Measurements from ENCODE around the gene SGTA.

The SGTA gene

DNA sequence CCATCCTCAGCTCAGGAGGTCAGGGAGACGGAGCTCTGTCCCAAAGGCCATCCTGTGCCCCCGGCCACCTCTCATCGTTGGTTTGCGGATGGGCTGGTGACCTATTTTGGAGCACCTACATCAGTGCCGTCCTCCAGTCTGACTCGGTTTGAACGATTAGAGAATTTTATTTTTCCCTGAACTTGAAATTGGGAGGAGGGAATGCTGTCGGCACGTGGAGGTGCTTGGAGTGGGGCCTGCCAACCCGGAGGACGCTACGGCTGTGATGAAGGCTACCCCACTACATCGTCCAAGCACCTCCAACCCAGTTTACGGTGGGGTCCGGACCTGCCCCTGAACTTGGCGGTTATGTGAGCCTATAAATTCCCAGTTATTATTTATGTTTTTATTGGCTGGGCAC is 33.6 kb upstream of the SGTA start:
- H3K9ac ChIP-seq (ENCODE audit: low read depth in 1 of 2, low read length in 2 of 2), result no peak overlapping the region
- no peak overlapping the region for H3K4me3 ChIP-seq (ENCODE audit: low read depth in 1 of 2, low read length in 2 of 2)
- H3K36me3 ChIP-seq (ENCODE audit: control insufficient read depth in 1 of 2, insufficient read depth in 2 of 2, low read length in 2 of 2), result peaks cover 0 to 11% of the 10 kb centered on the region in 2 donors
- no peak overlapping the region for H3K27ac ChIP-seq (ENCODE audit: low read depth, low read length)
- H3K9me3 ChIP-seq (ENCODE audit: control insufficient read depth in 1 of 2, low read length in 2 of 2), result no peaks in the 10 kb centered on the region
- H3K27me3 ChIP-seq (ENCODE audit: control insufficient read depth in 1 of 2, insufficient read depth in 2 of 2, low read length in 2 of 2), result no peaks in the 10 kb centered on the region
- peaks cover 11 to 13% of the 10 kb centered on the region in 2 donors for H3K4me1 ChIP-seq (ENCODE audit: control insufficient read depth in 1 of 2, insufficient read depth in 2 of 2, low read length in 2 of 2)

DNA sequence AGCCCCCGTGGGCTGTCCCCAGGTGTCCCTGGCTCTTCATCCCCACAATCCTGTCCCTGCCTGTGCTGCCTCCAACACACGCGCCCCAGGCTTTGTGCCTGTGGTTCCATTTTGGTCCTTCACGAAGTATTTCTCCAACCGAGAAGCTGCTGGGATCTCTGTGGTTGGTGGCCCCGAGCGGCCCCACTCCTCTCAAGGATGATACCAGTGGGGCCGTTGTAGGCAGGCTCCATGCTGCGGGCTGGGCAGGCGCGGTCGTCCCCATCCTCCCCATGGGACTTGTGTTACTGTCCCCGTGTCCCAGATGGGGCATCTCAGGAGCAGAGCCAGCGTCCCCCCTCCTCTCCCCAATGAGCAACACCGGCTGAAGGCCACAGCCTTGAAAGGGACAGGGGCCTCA is 32.9 kb upstream of the SGTA start:
- no peaks in the 10 kb centered on the region for H3K9me3 ChIP-seq (ENCODE audit: control insufficient read depth in 1 of 2, low read length in 2 of 2)
- H3K27ac ChIP-seq (ENCODE audit: low read depth, low read length), result no peak overlapping the region
- peaks cover 17 to 21% of the 10 kb centered on the region in 2 donors for H3K4me1 ChIP-seq (ENCODE audit: control insufficient read depth in 1 of 2, insufficient read depth in 2 of 2, low read length in 2 of 2)
- no peaks in the 10 kb centered on the region for H3K27me3 ChIP-seq (ENCODE audit: control insufficient read depth in 1 of 2, insufficient read depth in 2 of 2, low read length in 2 of 2)
- no peak overlapping the region for H3K9ac ChIP-seq (ENCODE audit: low read depth in 1 of 2, low read length in 2 of 2)
- no peak overlapping the region for H3K4me3 ChIP-seq (ENCODE audit: low read depth in 1 of 2, low read length in 2 of 2)
- H3K36me3 ChIP-seq (ENCODE audit: control insufficient read depth in 1 of 2, insufficient read depth in 2 of 2, low read length in 2 of 2), result peaks cover 0 to 11% of the 10 kb centered on the region in 2 donors

DNA sequence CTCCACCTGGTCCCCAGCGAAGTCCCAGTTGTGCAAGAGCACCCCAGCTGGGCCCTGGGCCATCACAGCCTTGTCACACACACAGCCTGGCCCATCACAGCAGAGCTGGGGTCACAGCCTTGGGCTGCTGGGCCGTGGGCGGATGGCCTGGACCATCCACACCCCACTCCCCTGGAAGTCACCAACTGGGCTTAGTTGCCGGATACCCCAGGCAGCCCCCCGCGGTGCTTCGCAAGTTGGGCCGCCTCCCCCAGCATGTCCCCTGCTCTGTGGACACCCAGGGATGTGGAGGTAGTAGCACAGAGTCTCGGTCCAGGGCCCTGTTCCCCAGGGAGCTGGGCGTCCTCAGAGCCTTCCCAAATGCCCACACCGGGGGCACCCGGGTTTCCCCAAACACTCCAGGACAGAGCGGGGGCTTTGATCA is 32.1 kb upstream of the SGTA start:
- H3K4me1 ChIP-seq (ENCODE audit: control insufficient read depth in 1 of 2, insufficient read depth in 2 of 2, low read length in 2 of 2), result peaks cover 14 to 23% of the 10 kb centered on the region in 2 donors
- H3K27me3 ChIP-seq (ENCODE audit: control insufficient read depth in 1 of 2, insufficient read depth in 2 of 2, low read length in 2 of 2), result no peaks in the 10 kb centered on the region
- H3K9me3 ChIP-seq (ENCODE audit: control insufficient read depth in 1 of 2, low read length in 2 of 2), result no peaks in the 10 kb centered on the region
- H3K36me3 ChIP-seq (ENCODE audit: control insufficient read depth in 1 of 2, insufficient read depth in 2 of 2, low read length in 2 of 2), result peaks cover 0 to 12% of the 10 kb centered on the region in 2 donors
- no peak overlapping the region for H3K4me3 ChIP-seq (ENCODE audit: low read depth in 1 of 2, low read length in 2 of 2)
- no peak overlapping the region for H3K9ac ChIP-seq (ENCODE audit: low read depth in 1 of 2, low read length in 2 of 2)
- no peak overlapping the region for H3K27ac ChIP-seq (ENCODE audit: low read depth, low read length)

DNA sequence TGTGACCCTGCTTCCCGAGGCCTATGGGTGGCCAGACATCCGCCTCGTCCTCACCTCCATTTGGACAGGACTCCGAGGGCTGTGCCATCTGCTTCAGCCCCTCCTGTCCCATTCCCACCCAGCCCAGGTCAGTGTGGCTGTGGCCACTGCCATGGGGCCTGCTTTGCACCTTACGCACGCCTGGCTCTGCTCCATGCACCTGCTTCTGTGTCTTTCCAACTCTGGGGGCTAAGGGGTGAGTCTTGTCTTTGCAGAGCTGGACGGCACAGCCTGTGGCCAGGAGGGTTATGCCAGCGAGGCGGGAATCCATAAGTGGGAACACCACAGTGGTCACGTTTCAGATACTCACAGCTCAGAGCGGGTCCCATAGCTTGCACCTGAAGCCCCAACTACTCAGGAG is 31.4 kb upstream of the SGTA start:
- Histone ChIP-seq H3K27me3 (ENCODE audit: control insufficient read depth in 1 of 2, insufficient read depth in 2 of 2, low read length in 2 of 2) (no peaks in the 10 kb centered on the region), H3K36me3 (ENCODE audit: control insufficient read depth in 1 of 2, insufficient read depth in 2 of 2, low read length in 2 of 2) (peaks cover 4 to 19% of the 10 kb centered on the region in 2 donors), H3K4me3 (ENCODE audit: low read depth in 1 of 2, low read length in 2 of 2) (no peak overlapping the region), H3K9ac (ENCODE audit: low read depth in 1 of 2, low read length in 2 of 2) (no peak overlapping the region), H3K9me3 (ENCODE audit: control insufficient read depth in 1 of 2, low read length in 2 of 2) (no peaks in the 10 kb centered on the region), H3K27ac (ENCODE audit: low read depth, low read length) (no peak overlapping the region), H3K4me1 (ENCODE audit: control insufficient read depth in 1 of 2, insufficient read depth in 2 of 2, low read length in 2 of 2) (peaks cover 14 to 22% of the 10 kb centered on the region in 2 donors)

DNA sequence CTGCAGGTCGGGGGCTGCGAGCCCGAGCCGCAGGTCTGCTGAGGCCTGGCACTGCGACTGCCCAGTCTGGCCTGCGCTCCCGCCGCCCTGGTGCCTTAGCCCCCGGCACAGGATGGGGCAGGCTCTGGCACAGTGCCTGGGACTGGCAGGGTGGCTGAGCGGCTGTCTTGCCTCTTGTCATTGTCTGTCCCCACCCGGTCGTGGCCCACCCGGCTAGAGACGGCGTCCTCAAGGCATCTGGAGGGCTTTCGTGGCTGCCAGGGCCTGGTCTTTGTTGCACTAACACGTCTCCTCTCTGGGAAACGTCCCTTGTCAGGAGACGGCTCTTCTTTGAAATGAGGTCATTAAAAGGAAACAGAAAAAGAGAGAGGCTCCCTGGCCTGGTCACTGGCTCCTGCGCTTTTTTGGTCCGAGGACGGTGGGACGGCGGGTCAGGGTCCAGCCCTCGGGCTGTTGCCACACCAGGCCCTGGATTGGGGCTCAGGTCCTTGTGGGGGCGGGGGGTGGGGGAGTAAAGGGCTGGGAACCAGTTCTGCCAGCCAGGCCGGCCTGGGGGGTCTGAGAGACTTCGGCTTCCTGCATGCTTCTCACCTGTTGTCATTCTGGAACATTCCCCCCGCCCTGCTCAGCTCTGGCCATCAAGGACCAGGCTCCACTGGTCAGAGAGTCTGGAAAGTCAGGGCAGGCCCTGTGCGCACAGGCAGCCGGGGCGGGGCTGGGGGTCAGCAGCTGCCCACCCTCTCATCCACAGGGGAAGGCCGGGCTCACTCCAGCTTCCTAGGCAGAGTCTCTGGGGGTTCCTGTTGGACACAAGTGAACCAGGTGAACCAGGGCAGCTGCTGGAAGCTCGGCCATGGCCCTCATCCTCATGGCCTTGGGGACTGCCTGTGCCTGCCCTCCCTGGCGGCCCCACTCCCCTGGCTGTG is 30.4 kb upstream of the SGTA start:
- Histone ChIP-seq H3K4me1 (ENCODE audit: control insufficient read depth in 1 of 2, insufficient read depth in 2 of 2, low read length in 2 of 2) (peaks cover 14 to 22% of the 10 kb centered on the region in 2 donors), H3K27me3 (ENCODE audit: control insufficient read depth in 1 of 2, insufficient read depth in 2 of 2, low read length in 2 of 2) (no peaks in the 10 kb centered on the region), H3K9ac (ENCODE audit: low read depth in 1 of 2, low read length in 2 of 2) (no peak overlapping the region), H3K4me3 (ENCODE audit: low read depth in 1 of 2, low read length in 2 of 2) (no peak overlapping the region), H3K27ac (ENCODE audit: low read depth, low read length) (no peak overlapping the region), H3K9me3 (ENCODE audit: control insufficient read depth in 1 of 2, low read length in 2 of 2) (no peaks in the 10 kb centered on the region), H3K36me3 (ENCODE audit: control insufficient read depth in 1 of 2, insufficient read depth in 2 of 2, low read length in 2 of 2) (peaks cover 14 to 29% of the 10 kb centered on the region in 2 donors)

DNA sequence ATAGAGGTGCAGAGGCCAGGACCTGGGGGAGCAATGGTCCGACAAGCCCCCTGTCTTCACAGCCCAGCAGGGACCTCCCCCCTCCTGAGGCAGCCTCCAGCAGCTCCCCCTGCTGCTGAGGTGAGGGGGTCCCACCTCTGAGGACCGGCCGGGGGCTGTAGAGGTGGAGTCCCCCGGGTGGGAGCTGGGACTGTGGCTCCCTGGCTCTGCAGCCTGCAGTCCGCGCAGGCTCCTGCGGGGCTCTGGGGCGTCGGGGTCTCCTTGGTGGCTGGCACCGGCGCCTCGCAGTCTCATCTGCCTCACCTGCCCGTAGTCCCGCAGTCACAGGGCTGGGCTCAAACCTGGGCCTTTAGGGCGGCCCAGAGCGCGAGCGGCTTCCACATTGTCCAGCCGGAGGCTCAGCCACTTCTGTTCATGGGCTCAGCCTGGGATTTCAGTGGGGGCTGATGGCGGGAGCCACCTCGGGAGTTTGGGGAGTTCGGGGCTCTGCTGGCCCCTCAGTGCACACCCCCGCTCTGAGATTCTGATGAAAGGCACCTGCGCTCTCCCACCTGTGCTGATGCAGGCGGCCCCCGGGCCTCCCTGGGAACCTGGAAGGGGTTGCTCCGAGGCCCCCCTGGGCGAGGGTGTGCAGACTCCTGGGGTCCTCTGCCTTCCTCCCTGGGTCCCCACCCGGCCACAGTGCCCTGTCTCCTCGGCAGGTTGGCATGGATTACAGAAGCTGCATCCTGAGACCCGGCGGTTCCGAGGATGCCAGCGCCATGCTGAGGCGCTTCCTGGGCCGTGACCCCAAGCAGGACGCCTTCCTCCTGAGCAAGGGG is 29.6 kb upstream of the SGTA start:
- peak overlapping the region; percentile 40 to 73 for H3K4me3 ChIP-seq (ENCODE audit: low read depth in 1 of 2, low read length in 2 of 2)
- H3K27ac ChIP-seq (ENCODE audit: low read depth, low read length), result no peak overlapping the region
- H3K4me1 ChIP-seq (ENCODE audit: control insufficient read depth in 1 of 2, insufficient read depth in 2 of 2, low read length in 2 of 2), result peaks cover 14 to 22% of the 10 kb centered on the region in 2 donors
- H3K36me3 ChIP-seq (ENCODE audit: control insufficient read depth in 1 of 2, insufficient read depth in 2 of 2, low read length in 2 of 2), result peaks cover 14 to 34% of the 10 kb centered on the region in 2 donors
- H3K27me3 ChIP-seq (ENCODE audit: control insufficient read depth in 1 of 2, insufficient read depth in 2 of 2, low read length in 2 of 2), result no peaks in the 10 kb centered on the region
- H3K9me3 ChIP-seq (ENCODE audit: control insufficient read depth in 1 of 2, low read length in 2 of 2), result no peaks in the 10 kb centered on the region
- H3K9ac ChIP-seq (ENCODE audit: low read depth in 1 of 2, low read length in 2 of 2), result peak overlapping the region; percentile 52 to 77

DNA sequence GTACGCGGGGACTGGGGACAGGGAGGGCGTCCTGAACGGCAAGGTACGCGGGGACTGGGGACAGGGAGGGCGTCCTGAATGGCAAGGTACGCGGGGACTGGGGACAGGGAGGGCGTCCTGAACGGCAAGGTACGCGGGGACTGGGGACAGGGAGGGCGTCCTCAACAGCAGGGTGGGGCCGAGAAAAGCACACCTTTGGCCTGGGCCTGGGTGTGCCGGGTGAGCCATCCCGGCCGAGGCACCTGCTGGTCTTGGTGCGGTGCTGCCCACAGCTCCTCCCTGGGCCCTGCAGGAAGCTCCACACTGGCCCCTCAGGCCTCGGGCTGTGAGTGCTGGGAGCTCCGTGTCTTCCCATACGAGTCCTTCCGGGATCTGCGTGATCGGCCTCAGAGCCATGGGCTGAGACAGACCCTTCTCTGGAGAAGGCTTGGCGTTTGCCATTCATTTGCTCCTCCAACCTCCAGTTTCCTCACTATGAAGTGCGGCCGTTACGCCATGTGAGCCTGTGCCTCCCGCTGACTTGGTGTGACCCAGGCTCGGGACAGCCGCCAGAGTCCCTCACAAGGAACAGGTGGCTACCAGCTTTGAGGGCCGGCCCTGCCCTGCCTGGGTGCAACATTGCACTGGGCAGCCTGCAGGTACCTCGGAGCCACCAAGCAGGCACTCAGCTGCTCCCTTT is 28.8 kb upstream of the SGTA start:
- H3K9ac ChIP-seq (ENCODE audit: low read depth in 1 of 2, low read length in 2 of 2), result peak overlapping the region; percentile 52 to 77
- peaks cover 14 to 39% of the 10 kb centered on the region in 2 donors for H3K36me3 ChIP-seq (ENCODE audit: control insufficient read depth in 1 of 2, insufficient read depth in 2 of 2, low read length in 2 of 2)
- peak overlapping the region; percentile 40 to 73 for H3K4me3 ChIP-seq (ENCODE audit: low read depth in 1 of 2, low read length in 2 of 2)

DNA sequence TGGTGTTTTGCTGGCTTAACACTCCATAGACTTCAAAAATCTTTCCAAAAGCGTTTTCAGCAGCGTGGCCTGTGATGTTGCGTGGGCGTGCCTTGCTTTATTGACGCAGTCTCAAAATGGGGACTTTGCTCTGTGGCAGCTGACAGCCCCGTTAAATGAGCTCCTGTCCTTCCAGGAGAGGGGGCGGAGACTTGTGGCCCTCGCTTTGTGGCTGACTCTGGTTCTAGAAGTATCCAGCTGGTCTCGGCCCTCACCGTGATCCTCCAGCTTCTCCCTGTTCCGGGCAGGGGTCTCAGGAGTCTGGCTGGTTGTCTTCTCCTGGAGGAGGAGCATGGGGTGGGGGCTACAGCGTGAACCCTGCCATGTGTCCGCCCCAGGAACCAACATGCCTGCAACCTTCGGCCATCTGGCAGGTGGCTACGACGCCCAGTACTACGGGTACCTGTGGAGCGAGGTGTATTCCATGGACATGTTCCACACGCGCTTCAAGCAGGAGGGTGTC is 28.2 kb upstream of the SGTA start:
- peak overlapping the region; percentile 26 for H3K27ac ChIP-seq (ENCODE audit: low read depth, low read length)
- H3K9me3 ChIP-seq (ENCODE audit: control insufficient read depth in 1 of 2, low read length in 2 of 2), result no peaks in the 10 kb centered on the region
- no peaks in the 10 kb centered on the region for H3K27me3 ChIP-seq (ENCODE audit: control insufficient read depth in 1 of 2, insufficient read depth in 2 of 2, low read length in 2 of 2)
- H3K36me3 ChIP-seq (ENCODE audit: control insufficient read depth in 1 of 2, insufficient read depth in 2 of 2, low read length in 2 of 2), result peaks cover 14 to 45% of the 10 kb centered on the region in 2 donors
- peak overlapping the region in 1 of 2 donors; percentile 73 for H3K4me3 ChIP-seq (ENCODE audit: low read depth in 1 of 2, low read length in 2 of 2)
- peaks cover 14 to 22% of the 10 kb centered on the region in 2 donors for H3K4me1 ChIP-seq (ENCODE audit: control insufficient read depth in 1 of 2, insufficient read depth in 2 of 2, low read length in 2 of 2)
- peak overlapping the region; percentile 47 to 52 for H3K9ac ChIP-seq (ENCODE audit: low read depth in 1 of 2, low read length in 2 of 2)

More for the DNA sequence above, 28.8 kb upstream of the SGTA start:
- Histone ChIP-seq H3K4me1 (ENCODE audit: control insufficient read depth in 1 of 2, insufficient read depth in 2 of 2, low read length in 2 of 2) (peaks cover 14 to 22% of the 10 kb centered on the region in 2 donors), H3K27ac (ENCODE audit: low read depth, low read length) (peak overlapping the region; percentile 26), H3K27me3 (ENCODE audit: control insufficient read depth in 1 of 2, insufficient read depth in 2 of 2, low read length in 2 of 2) (no peaks in the 10 kb centered on the region), H3K9me3 (ENCODE audit: control insufficient read depth in 1 of 2, low read length in 2 of 2) (no peaks in the 10 kb centered on the region)

DNA sequence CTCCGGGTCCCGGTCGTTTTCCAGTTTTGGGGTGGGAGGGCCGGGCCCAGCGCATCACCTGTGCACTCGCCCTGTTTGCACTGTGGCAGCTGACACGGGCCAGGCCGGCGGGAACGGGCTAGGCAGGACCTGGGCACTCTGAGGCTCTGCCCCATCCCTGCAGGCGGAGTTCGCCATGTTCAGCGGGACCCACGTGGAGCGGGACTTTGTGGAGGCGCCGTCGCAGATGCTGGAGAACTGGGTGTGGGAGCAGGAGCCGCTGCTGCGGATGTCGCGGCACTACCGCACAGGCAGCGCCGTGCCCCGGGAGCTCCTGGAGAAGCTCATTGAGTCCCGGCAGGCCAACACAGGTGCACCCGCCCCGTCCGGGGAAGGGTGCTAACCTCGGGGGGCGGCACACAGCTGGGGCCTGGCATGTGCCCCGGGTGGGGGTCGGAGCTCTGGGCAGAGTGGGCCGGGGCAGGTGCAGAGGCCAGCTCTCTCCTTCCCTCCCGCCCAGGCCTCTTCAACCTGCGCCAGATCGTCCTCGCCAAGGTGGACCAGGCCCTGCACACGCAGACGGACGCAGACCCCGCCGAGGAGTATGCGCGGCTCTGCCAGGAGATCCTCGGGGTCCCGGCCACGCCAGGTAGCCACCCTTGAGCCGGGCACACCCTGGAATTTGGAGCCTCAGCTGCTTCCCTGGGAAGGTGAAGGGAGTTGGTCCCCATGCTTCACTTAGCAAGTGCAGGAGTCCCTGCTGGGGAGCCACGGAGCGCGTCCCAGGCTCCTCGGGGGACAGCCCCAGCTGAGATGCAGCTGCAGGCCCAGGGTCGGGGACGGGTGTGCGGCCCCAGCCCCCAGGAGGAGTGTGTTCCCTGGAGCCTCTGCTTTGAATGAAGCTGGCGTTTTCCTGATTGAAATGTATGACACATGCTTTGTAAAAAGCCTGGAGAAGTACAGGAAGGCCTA is 27.3 kb upstream of the SGTA start:
- no peaks in the 10 kb centered on the region for H3K9me3 ChIP-seq (ENCODE audit: control insufficient read depth in 1 of 2, low read length in 2 of 2)
- H3K9ac ChIP-seq (ENCODE audit: low read depth in 1 of 2, low read length in 2 of 2), result peak overlapping the region in 1 of 2 donors; percentile 47
- H3K4me1 ChIP-seq (ENCODE audit: control insufficient read depth in 1 of 2, insufficient read depth in 2 of 2, low read length in 2 of 2), result peaks cover 14 to 22% of the 10 kb centered on the region in 2 donors
- H3K27ac ChIP-seq (ENCODE audit: low read depth, low read length), result peak overlapping the region; percentile 0
- H3K27me3 ChIP-seq (ENCODE audit: control insufficient read depth in 1 of 2, insufficient read depth in 2 of 2, low read length in 2 of 2), result no peaks in the 10 kb centered on the region
- no peak overlapping the region for H3K4me3 ChIP-seq (ENCODE audit: low read depth in 1 of 2, low read length in 2 of 2)
- peaks cover 14 to 50% of the 10 kb centered on the region in 2 donors for H3K36me3 ChIP-seq (ENCODE audit: control insufficient read depth in 1 of 2, insufficient read depth in 2 of 2, low read length in 2 of 2)
